ENCODE measurements around the gene MAK.

DNA sequence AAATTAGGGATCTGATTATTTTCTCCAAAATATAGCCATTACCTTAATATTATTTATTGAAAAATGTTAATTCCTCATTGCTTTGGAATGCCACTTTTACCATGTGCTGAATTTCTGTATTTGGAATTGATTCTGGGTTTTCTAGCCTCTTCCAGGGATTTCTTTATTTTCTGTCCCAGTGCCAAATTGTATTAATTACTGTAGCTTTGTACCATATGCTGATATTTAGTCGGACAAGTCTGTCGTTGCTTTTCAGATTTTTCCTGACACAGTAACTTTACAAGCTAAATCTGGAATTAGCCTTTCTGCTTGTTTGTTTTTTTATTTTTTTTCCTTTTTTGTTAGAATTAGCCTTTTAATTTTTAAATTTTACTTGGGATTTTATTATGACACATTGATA lies 101.6 kb downstream of the MAK start:
- TF ChIP-seq CTCF (IDR thresholded peaks at IDR 0.05 in 8 of 11, conservative IDR thresholded peaks at IDR 0.05 in 3 of 11) = no peak
- no peak for TF ChIP-seq POLR2A (IDR thresholded peaks at IDR 0.05)
